Measurements from ENCODE around the gene CFAP65. TPM values are rescaled to one million over a fixed set of nuclear protein-coding genes. Genes with fewer than 3 reads are reported as not detected.

Gene CFAP65
- polyA plus RNA-seq, 10 donors, result not detected

DNA sequence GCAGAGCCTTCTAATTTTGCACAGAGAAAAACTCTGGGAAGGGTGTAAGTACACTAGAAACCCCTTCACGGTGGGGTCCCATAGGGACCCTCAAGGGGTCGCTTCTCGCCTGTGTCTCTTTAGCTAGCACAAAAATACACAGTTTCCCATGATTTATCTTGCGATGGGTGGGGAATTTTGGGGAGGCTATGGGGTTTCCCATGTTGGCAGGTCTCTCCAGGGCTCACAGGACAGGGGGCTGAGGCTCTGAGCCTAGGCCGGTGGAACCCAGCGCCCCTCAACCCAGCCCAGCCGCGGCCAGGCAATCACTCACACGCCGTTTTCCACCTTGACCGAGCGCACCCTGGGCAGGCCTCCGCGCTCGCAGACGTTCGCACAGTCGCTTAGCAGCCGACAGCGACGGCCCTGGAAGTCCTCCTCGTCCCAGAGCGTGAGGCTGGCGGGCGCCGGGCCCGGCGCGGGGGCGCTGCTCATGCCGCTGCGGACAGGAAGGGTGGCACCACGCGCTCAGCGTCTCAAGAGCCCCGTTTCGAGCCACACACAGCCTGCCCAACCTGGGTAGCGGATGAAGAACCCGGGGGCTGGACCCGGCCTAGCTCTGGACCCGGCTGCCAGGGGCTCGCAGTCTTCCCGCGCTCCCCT lies 48.5 kb downstream of the CFAP65 start:
- DNase-seq, result no peak

DNA sequence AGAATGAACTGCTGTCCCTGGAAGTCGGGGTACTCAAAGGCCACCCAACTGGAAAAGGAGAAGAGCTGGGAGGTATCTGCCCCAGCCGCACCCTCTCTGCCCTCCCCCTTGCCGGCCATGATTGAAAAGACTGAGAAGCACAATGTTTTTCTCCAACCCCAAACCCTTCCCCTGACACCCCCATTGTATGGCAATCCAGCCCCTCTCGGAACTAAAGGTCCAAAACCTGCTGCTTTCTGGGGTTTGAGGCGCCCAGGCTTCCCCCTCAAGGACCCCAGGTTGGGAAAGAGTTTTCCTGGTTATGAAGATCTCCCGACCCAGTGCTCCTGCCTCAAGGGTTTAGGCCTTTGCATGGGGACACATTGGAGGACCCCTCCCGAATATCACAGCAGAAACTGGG lies 49.1 kb downstream of the CFAP65 start:
- DNase-seq, result no peak

DNA sequence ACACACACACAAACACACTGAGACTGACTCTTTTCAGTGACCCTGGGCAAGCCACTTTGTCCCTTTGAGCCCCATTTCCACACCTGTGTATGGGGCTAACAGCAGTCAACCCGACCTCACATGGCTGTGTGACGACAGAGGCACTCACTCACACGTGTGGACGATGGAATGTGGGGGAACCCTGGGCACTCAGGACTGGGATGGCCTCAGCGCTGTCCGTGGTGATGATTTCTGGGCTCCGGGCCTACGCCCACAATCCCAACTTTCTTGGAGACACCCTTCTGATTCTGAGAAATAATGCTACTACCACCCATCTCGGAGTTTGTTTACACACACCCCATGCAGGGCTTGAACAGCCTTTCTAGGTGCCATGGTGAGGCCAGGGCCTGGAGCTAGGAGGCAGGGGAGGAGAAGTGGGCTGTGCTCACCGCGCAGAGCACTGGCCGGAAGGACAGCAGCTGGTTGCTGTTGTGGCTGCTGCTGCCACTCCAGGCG lies 49.6 kb downstream of the CFAP65 start:
- DNase-seq, result no peak

DNA sequence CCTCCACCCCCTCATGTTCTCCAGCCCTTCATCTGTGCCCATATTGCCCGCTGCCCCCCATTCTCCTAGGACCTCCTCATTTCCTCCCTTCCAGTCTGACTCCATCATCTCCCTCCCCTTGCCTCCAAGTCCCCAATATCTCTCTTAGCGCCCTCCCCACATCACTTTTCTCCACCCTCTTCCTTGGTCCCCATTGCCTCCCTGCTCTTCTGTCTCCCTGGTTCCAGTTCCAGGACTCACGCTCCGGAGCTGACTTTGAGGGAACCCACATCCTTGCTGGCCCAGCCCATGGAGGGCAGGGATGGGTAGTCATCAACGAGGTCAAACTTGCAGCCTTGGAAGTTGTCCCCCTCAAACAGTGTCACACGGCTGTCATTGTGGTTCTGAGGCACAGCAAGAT lies 50.7 kb downstream of the CFAP65 start:
- DNase-seq, result no peak

DNA sequence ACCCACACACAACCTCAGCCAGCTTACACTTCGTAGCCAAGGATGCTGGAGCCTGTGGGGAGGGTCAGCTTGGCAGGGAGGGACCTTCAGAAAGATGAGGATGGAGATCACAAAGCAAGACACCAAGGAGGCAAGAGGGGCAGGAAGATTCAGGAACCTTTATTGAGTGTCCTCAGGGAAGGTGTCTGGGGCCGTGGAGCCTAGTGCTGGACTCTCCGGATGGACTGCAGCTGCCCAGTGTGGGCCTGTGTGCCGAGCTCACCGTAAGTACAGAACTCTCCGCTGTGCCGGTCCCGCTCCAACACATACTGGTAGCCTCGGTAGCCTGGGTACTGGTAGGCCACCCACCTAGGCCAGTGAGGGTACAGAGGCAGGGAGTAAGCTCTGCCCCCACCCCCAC lies 51.3 kb downstream of the CFAP65 start:
- DNase-seq, result no peak

DNA sequence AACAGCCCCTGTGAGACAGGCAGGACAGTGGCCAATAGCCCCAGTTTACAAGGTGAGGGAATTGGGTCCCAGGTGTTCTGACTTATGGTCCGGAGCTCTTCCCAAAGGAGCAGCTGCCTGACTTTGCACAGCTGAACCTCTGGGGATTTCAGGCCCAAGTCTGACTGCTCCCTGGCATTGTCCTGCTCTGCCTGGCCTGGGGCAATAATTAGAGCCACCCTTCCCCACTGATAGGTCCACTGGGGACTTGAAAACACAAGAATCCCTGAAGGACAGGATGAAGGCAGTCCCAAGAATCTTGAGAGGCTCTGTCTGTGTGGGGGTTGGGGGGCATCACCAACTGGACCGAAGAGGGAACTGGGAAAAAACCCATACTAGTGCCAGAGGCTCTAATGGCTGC lies 52.7 kb downstream of the CFAP65 start:
- no peak for DNase-seq

DNA sequence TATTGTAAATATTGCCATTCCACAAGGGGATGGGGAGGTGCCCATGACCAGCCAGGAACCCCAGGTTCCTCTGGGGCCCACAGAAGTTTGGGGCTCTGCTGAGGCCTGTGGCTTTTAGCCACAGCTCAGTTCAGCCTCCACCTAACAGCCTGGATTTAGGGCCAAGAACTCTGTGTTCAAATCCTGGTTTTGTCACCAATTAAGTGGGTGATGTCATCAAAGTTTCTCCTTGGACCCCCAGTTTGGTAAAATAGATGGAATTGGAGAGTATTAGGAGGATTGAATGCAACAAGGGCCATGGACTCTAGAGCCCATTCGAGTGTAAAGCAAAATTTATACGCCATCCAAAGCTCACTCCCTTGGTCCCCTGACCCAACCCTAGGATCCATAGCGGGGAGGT lies 53.2 kb downstream of the CFAP65 start:
- DNase-seq, result no peak

DNA sequence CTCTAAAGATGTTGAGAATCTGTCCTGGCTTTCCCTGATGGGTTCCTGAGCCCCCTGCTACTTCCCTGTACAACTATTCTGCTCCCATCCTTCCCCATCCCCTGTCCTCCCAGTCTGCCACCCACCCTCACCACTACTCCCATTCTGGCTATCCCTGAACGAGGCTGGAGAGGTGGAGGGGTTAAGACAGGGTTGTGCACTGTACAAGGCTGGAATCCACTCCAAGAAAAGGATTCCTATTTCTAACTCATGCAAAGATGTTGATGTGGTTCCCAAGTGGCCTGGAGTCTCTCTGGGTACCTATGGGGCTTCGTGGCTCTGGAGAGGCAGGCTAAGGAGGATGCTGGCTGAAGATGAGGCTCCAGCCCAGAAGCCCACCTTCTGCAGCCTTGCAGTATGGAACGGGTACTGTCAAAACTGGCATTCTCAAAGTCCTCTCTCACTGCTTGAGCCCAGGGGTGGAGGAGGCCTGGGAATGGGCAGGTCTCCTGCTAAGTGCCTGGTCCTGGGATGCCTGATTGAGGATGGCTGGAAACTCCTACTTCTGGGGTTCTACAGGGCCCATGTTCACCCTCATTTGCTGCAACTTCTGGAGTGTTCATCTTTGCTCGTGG lies 55.1 kb downstream of the CFAP65 start:
- DNase-seq, result no peak

DNA sequence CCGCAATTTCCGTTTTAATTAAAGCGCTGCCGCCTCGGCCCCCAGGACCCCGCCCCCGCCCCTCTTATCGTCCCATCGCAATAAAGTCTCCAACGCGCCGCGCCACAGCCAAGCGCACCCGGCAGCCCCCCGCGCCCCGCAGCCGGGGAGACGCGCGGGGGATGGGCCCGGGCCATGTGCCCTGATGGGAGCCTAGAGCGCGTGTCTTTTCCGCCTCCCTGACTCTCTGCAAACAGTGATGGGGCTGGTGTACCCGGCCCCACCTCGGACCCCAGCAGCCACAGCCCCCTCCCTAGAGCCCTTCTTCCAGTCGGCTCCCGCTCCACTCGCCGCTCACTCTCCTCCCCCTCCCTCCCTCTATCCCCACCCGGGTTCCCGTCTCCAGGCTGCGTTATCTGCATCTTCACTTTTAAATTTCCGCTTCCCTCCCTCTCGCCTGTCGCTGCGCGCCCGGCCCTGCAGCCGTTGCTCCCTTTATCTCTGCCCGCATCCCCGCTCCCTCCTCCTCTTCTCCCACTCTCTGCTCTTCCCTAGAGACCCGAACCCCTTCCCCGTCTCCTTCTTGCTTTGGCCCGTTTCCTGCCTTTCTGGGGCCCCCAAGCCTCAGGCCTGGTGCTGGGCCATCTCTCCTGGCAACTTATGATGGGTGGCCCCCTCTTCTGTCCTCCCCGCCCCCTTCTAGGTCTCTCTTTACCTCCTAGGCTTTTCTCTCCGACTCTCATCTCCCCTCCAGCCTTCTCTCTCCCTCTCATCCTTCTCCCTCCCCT lies 55.8 kb downstream of the CFAP65 start:
- no peak for DNase-seq

DNA sequence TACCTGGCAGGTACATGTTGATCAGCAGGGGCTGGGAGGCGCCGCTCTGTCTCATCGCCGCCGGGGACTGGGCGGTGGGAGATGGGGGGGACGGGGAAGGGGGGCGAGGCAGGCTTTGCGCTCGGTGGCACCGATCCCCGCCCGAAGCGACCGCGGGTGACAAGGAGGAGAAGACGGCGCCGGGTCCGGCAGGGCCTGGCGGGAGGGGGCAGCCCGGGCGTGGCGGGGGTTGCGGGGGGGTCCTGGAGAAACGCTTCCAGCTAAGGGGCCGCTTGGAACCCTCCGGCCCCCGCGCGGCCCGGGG lies 56.3 kb downstream of the CFAP65 start, which contains the start of gene FEV:
Gene FEV (minus strand): TSS at position 164 of the 304 bp plus-strand sequence. CDS start 109 bp downstream, at position 55.
- DNase-seq, result no peak

DNA sequence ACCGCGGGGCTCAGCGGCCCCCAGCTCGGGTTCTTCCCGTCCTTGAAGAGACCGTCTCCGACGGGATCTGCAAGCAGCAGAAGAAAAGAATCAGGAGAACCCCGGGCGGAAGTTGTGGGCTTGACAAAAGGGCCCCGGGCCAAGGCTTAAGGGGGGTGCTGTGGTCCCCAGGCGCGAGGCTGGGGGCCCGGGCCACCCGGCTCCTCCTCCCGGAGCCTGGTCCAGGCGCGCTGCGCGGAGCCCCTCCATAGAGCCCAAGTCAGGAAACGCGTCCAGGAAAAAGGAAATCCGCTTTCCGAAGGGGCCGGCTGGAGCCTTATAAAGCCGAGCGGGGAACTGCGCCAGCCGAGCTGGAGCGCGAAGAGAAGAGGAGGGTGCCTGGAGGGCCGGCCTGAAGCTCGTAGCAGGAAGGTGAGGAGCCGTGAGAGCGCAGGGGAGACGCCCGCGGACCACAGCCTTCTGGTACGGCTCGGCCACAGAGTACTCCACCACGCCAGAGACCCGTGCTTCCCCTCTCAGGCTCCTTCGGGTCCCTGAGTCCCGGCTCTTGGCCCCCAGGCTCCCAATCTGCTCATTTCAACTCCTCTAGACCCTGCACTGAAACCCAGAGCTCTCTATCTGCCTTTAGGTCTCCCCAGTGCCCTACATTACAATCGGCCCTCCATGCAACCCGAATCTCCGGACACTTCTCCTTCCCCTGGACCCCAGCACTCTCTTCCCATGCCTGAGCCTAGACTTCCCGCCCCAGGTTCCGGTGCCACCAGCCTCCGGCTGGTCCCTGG lies 56.9 kb downstream of the CFAP65 start:
- DNase-seq, result peak in 2 of 3 donors; percentile 36 to 74

DNA sequence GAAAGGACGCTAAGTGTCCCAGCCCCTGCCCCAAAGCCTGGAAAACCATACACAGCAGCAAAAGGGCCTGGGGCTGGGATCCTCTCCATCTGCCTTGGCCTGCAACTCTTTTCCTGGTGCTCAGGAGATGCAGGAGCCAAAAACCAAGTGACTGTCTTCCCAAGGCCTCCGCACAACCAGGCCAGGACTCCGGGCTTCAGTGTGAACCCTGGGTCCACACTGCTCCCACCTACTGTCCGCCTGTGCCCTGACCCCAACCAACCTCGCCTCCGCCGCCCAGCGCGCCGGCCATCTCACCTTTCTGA lies 57.4 kb downstream of the CFAP65 start:
- DNase-seq, result no peak

DNA sequence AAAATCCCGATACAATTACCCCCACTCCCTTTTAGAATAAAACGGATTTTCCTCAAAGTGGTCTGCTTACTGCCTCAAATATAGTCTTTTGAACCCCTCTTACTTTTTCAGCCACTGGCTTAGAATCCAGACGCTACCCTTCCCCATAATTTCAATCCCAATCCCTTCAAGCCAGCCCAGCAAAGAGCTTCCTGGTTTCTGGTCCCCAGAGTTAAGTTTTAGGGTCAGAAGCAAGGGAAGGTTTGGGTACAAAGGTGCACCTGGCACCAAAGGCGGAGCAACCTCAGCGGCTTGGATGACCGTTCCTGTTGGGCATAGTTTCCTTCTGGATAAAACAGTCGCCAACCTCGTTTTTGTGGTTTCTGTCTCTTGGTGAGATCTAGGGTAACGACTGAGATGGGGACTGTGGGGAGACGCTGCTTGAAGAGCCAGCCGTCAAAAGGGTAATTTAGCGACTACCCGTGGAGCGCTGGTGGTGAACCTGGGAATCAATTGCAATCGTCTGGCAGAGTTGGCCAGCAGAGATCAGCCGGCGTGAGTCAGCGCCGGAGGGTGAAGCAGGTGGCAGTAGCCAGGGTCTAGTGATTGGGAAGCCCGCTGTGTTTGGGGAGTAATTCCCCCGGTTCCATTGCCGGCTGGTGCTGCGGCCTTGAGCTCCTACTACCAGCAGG lies 57.9 kb downstream of the CFAP65 start:
- no peak for DNase-seq

DNA sequence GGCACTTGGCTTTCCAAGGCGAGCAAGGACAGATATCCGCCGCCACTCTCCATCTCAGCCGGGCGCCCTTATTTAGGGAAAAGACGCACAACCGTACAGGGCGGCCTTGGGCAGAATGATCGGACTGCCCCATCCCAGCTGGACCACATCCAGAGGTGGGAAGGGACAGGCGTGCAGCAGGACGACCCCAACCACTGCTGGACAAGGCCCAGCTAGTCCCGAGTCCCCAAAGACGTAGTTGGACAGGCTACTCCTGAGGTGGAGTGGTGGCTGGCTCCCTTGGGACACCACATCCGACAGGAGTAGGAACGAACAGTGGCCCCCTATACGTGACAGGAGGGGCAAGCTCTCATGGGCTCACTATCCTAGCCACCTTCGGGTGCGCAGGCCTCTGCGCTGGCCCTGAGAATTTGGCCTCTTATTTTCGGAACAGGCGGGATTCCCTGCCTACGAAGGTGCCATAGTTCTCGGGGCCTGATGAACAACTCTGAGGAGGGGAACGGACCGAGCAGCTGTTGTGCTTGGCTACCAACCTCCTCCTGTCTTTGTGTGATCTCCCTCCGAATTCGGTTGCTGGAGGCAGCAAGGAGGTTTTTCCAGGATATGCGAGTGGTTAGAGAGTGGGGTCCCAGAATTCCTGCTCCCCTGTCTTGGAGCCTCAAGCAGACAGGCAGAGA lies 58.6 kb downstream of the CFAP65 start:
- no peak for DNase-seq

DNA sequence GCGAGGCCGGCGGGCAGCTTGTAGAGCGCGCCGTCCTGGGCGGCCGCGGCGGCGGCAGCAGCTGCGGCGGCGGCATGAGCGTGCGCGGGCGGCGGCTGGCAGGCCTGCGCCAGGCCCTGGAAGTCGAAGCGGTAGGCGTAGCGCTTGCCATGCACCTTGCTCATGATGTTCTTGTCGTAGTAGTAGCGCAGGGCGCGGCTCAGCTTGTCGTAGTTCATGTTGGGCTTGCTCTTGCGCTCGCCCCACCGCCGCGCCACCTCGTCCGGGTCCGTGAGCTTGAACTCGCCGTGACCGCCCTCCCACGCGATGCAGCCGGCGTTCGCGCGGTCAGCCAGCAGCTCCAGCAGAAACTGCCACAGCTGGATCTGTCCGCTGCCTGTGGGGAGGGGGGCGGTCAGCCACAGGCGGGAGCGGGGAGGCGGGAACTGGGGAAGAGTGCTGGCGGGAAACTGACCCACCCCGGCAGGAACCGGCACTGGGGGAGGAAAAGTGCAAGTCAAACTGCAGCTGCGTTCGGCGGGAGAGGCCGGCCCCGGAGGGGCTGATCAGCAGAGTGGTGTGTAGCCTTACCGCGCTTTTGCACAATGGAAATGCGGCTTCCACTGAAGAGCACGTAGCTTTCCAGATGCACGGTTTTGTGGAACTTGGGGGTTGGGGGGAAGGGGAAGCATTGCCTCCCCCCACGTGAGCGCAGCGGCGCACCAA lies 59.3 kb downstream of the CFAP65 start:
- peak in 2 of 3 donors; percentile 45 to 83 for DNase-seq

DNA sequence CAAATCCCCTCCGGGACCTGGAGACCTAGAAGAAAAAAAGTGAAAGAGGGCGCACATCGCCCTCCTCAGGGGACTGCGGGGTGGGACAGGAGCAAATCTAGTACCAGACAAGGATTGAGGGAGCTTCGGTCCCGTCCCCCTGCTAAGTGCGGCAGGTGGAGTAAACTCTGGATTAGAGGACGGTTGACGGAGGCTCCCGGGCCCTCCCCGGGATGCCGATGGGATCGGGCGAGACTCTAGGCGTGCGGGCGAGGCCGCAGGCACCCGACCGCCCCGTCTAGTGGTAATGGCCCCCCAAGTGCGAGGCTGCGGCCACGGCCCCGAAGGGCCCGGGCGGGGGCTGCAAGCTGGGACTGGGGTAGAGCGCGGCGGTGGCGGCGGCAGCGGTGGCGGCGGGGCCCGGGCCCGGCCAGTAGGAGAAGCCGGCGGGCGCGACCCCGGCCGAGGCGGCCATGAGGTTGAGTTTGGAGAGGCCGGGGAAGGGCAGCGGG lies 59.9 kb downstream of the CFAP65 start:
- DNase-seq, result no peak

DNA sequence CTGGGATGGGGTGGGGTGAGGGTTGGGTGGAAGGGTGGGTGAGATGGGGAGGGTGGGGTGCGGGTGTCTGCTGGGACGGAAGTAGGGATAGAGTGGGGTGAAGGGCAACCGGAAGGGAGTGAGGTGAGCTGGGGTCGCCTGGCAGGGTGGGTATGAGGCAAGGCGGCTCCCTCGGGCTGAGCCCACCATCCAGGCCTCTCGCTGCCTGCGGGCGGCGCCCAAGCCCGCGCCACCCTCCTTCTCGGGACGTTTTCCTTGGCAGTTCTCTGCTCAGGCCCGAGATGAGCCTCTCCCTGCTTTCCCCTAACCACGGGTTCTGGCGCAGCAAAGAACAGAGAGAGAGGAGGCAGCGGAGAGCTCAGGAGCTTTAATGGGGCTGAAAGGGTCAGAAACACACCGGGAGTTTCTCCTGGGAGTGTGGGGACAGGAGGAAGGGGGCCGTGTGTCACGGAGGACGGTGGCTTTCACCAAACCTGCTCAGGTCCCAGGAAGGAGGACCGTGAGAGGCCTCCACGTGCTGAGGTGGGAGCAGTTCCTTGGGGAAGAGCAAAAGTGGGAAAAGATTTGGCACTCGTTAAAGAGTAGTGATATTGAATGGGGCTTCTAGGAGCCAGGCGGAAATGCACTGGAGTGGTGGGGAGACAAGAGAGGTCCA lies 60.5 kb downstream of the CFAP65 start:
- DNase-seq, result no peak

DNA sequence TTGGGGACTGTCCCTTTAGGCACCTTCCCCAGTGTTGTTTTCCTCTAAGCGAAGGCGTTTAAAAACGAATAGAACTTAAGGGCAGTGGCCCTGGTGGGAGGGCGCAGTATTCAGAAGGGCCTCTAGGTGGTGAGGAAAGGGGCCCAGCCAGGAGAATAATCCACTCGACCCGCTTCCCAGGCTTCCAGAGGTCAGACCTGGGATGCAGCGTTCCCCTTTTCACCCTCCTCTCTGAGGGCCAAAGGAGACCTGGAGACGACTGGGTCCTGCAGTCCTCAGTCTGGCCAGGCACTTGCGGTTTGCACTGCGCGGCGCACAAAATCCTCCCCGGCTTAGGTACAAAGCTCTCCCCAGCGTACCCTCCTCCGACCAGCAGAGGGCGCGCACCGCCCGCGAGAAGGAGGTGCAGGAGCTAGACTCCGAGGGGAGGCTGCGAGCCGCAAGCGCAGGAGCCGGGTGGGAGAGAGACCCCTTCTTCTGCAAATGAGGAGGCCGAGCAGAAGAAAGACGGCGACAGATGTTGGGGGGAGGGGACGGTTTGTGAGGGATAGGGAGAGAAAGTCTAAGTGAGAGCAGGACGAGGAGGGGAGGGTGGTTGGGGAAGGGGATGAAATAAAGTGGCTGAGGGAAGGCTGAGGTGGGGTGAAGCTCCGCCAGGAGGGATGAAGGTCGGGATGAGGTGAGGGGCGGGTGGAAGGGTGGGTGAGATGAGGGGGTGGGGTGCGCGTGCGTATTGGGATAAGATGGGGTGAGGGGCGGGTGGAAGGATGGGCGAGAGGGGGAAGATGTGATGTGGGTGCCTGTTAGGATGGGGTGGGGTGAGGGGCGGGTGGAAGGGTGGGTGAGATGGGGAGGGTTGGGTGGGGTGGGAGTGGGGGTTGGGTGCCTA lies 61.2 kb downstream of the CFAP65 start:
- peak; percentile 60 to 88 (median 78) for DNase-seq

Measured in muscle of back (tissue), 11 donors.